Heart left ventricle (tissue), 13 donors: ENCODE measurements around the gene COP1.

Experiments
- CTCF ChIP-seq, 12 donors: fragments of 200-600 bp; sonication (generic) in 4 of 12; IDR thresholded peaks; one replicate each; pipeline versions ENCODE4 v1.5.0 to v1.8.0; 2018 to 2022; ENCODE audit warnings: antibody characterized with exemption in 12 of 12, mild to moderate bottlenecking in 5 of 12
- POLR2A ChIP-seq, 2 donors: fragments of 450-650 bp; IDR thresholded peaks; one replicate each; pipeline ENCODE4 v1.6.1; 2017; ENCODE audit warnings: antibody characterized with exemption in 2 of 2, mild to moderate bottlenecking in 2 of 2, moderate library complexity in 2 of 2
- donor health status: ischemic (EF 13 %, LVEDD 7.1; RV severe dilation, severe dysfunction).
- donor health status: DM: no; HTN: yes; CAD: no.
- donor health status: DM: no; HTN: no; CAD: no.
- donor health status: ischemic (EF 25% LVEDD 6.9; RV normal size, moderate dysfunction).
- donor health status: ischemic (EF 25% LVEDD 5.7; RV mildly dilated, moderate dysfunction).
- donor health status: ischemic (EF 35%, LVEDD 5.7; RV mildly dilated, moderate dysfunction).
- donor health status: nonischemic (EF 11% LVEDD 7.7; RV severe dilation, severe dysfunction).
- donor health status: DM: yes; HTN: yes; CAD: no.
- donor health status: PGD.
- donor health status: ischemic (EF 29% LVEDD 5.4; RV normal size, mild dysfunction).
- donor health status: nonischemic (EF 23%, LVEDD 6.1; RV moderate dilation, normal function).

GRCh38 chr1:175914115-175914514, 293.0 kb downstream of the COP1 start:
- TF ChIP-seq CTCF (IDR thresholded peaks at IDR 0.05), result no peak
- TF ChIP-seq POLR2A (IDR thresholded peaks at IDR 0.05), result no peak
